B cell (primary cell): ENCODE measurements around the gene ANKRD52.
"Not testable (repeated sequence)": the region's sequence is repeated elsewhere in the genome, so short reads cannot be mapped to it uniquely, and the experiment has no call there.

Source experiments
- CTCF ChIP-seq: fragments of 200-600 bp; IDR thresholded peaks from one replicate; pipeline ENCODE4 v1.8.0; 2022; ENCODE audit warnings: antibody characterized with exemption, mild to moderate bottlenecking
- EZH2 ChIP-seq: IDR thresholded peaks from 2 replicates; pipeline ENCODE4 v1.6.1; 2012; ENCODE audit warnings: borderline replicate concordance, low read depth, mild to moderate bottlenecking, moderate library complexity, low read length; ENCODE audit not compliant: insufficient read depth, poor library complexity, severe bottlenecking

- not testable (repeated sequence) for TF ChIP-seq CTCF, EZH2
Measured at GRCh38 chr12:56266068-56266692, 8.0 kb upstream of the ANKRD52 start.
